Measurements from ENCODE around the gene CCDC192. TPM values are rescaled to one million over a fixed set of nuclear protein-coding genes. Genes with fewer than 3 reads are reported as not detected.
A peak's percentile ranks its signal among the peaks of the same experiment; 100 is the strongest.

Gene CCDC192
- total RNA-seq, 1 donor from 2014 or later: not detected

GRCh38 chr5:127796211-127796610 lies 93.0 kb downstream of the CCDC192 start:
- no peaks in the 10 kb centered on the region for H3K79me2 ChIP-seq (ENCODE audit: low read depth)
- H3K36me3 ChIP-seq: no peaks in the 10 kb centered on the region
- H4K20me1 ChIP-seq (ENCODE audit: low read depth): no peaks in the 10 kb centered on the region
- peak; percentile 68 for DNase-seq (ENCODE audit: low spot score)
- peaks cover 13% of the 10 kb centered on the region for H3F3A ChIP-seq (ENCODE audit: low read depth)
- no peak overlapping the region for H3K27ac ChIP-seq
- no peak overlapping the region for H2AFZ ChIP-seq (replicated peaks)
- Mint-ChIP-seq H3K4me1 (peaks cover 21% of the 10 kb centered on the region), H3K27ac (peak overlapping the region; percentile 59), H3K27me3 (ENCODE audit: insufficient read depth, low read depth) (no peaks in the 10 kb centered on the region), H3K9me3 (peaks cover 2% of the 10 kb centered on the region), H3K36me3 (no peaks in the 10 kb centered on the region), H3K4me3 (no peak overlapping the region)
- H3K9me3 ChIP-seq (ENCODE audit: low read depth): no peaks in the 10 kb centered on the region
- no peak overlapping the region for H3K9ac ChIP-seq
- H3K27me3 ChIP-seq: no peaks in the 10 kb centered on the region
- peak overlapping the region; percentile 17 for H3K4me2 ChIP-seq
- no peak overlapping the region for H3K4me3 ChIP-seq
- H3K4me1 ChIP-seq: peaks cover 28% of the 10 kb centered on the region
- no peak for TF ChIP-seq CTCF (IDR thresholded peaks at IDR 0.05)
- TF ChIP-seq EZH2phosphoT487 (IDR thresholded peaks at IDR 0.05): no peak
- no peak for TF ChIP-seq EZH2 (IDR thresholded peaks at IDR 0.05)

DNA sequence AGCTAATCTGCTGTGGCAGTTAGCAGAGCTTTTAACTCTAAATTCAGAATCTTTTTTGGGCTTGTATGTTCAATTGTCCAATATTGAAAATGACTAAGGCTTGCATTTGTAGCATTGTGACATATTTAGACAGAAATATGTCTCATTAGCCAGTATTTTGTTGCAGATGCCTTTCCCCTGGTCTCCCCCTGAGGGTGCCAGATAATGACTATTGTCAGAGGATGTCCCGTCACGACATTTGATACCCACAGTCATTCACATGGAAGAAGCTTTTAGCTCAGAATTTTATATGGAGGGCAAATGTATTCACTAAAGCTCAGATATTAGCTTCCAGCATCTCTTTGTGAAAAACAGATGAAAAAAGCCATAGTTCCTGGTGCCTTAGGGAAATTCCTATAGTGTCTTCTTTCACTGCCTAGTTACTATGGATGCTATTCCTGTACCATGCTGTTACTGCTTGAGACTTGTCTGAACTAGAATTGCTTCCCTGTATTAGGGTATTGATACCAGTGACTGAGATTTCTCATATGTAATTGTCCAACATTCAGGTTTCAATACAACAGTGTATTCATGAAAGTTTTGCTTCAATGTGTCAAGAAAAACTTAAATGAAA lies 96.2 kb downstream of the CCDC192 start:
- Histone ChIP-seq H3K9ac (no peak overlapping the region), H3K4me3 (no peak overlapping the region), H2AFZ (replicated peaks) (no peak overlapping the region), H3F3A (ENCODE audit: low read depth) (peaks cover 13% of the 10 kb centered on the region), H3K9me3 (ENCODE audit: low read depth) (no peaks in the 10 kb centered on the region), H3K27ac (no peak overlapping the region), H3K4me1 (peaks cover 28% of the 10 kb centered on the region), H3K27me3 (no peaks in the 10 kb centered on the region), H3K79me2 (ENCODE audit: low read depth) (no peaks in the 10 kb centered on the region), H3K4me2 (peak overlapping the region; percentile 13), H3K36me3 (no peaks in the 10 kb centered on the region), H4K20me1 (ENCODE audit: low read depth) (no peaks in the 10 kb centered on the region)
- Mint-ChIP-seq H3K4me1 (peaks cover 21% of the 10 kb centered on the region), H3K36me3 (no peaks in the 10 kb centered on the region), H3K27ac (no peak overlapping the region), H3K9me3 (no peaks in the 10 kb centered on the region), H3K27me3 (ENCODE audit: insufficient read depth, low read depth) (no peaks in the 10 kb centered on the region), H3K4me3 (no peak overlapping the region)
- no peak for DNase-seq (ENCODE audit: low spot score)
- TF ChIP-seq CTCF (IDR thresholded peaks at IDR 0.05) (peak; percentile 5), EZH2 (IDR thresholded peaks at IDR 0.05) (no peak), EZH2phosphoT487 (IDR thresholded peaks at IDR 0.05) (no peak)

GRCh38 chr5:127801751-127802476 lies 98.7 kb downstream of the CCDC192 start:
- H3K9ac ChIP-seq: no peak overlapping the region
- H2AFZ ChIP-seq (replicated peaks): no peak overlapping the region
- H3K9me3 Mint-ChIP-seq: no peaks in the 10 kb centered on the region

More at GRCh38 chr5:127801751-127802476, 98.7 kb downstream of the CCDC192 start:
- no peaks in the 10 kb centered on the region for H3K27me3 Mint-ChIP-seq (ENCODE audit: insufficient read depth, low read depth)
- Histone ChIP-seq H3K9me3 (ENCODE audit: low read depth) (no peaks in the 10 kb centered on the region), H3K4me1 (peaks cover 12% of the 10 kb centered on the region), H3K79me2 (ENCODE audit: low read depth) (no peaks in the 10 kb centered on the region), H3K4me2 (no peak overlapping the region), H3K27ac (no peak overlapping the region), H3F3A (ENCODE audit: low read depth) (no peaks in the 10 kb centered on the region), H3K4me3 (no peak overlapping the region), H3K27me3 (no peaks in the 10 kb centered on the region), H4K20me1 (ENCODE audit: low read depth) (no peaks in the 10 kb centered on the region), H3K36me3 (no peaks in the 10 kb centered on the region)
- no peak overlapping the region for H3K4me3 Mint-ChIP-seq
- no peak for TF ChIP-seq EZH2 (IDR thresholded peaks at IDR 0.05)
- no peak for TF ChIP-seq EZH2phosphoT487 (IDR thresholded peaks at IDR 0.05)
- TF ChIP-seq CTCF (IDR thresholded peaks at IDR 0.05): no peak
- H3K4me1 Mint-ChIP-seq: peaks cover 1% of the 10 kb centered on the region
- no peak overlapping the region for H3K27ac Mint-ChIP-seq
- DNase-seq (ENCODE audit: low spot score): no peak
- H3K36me3 Mint-ChIP-seq: no peaks in the 10 kb centered on the region
